Measurements from ENCODE around the gene RASSF6.

Gene RASSF6

DNA sequence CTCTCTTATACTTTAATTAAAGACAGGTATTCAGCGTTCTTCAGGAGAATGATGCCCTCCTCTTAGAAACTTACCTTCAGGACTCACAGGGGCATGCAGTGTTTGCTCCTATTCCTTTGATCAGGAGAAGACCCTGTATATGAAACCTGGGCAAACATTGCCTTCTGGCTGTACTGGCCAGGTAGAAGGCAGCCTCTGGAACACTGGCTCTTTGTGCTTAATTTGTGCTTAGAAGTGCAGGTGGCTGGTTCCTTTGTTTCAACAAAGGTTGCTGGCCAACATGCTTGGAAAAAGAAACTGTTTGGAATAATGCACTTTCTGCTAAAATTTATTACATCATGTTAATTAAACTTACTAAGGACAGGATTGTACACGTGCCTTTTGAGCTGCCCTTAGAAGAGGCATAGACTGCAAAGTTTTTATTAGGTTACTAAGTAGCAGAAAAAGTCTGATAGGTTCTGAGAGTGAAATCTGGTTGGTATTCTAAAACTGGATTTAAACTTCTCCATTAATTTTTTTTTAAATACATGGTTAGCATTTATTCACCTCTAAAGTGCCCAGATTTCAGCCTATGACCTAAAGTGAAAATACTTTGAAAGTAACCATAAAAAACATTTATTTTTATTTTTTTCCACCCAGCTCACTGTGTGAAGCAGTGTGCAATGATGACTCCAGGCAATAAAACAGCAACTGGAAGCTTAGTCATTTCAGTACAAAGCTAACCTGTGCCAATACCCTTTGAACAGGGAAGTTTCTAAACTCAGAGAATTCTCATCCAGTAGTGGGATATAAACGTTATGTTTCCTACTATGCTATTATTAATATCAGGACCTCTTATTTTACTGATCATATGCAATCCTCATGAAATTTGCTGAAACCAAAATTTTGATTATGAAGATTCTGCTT, 11.3 kb downstream of the RASSF6 start:
- DNase-seq (ENCODE audit: extremely low spot score), result no peak
- CTCF ChIA-PET, result no interaction called here
- POLR2A ChIA-PET, result no interaction called here
- TF ChIP-seq FOXM1 (IDR thresholded peaks at IDR 0.05; ENCODE audit: borderline replicate concordance) (no peak), FOXA1 (IDR thresholded peaks at IDR 0.05) (no peak)
- TF ChIP-seq, protein P1, sequence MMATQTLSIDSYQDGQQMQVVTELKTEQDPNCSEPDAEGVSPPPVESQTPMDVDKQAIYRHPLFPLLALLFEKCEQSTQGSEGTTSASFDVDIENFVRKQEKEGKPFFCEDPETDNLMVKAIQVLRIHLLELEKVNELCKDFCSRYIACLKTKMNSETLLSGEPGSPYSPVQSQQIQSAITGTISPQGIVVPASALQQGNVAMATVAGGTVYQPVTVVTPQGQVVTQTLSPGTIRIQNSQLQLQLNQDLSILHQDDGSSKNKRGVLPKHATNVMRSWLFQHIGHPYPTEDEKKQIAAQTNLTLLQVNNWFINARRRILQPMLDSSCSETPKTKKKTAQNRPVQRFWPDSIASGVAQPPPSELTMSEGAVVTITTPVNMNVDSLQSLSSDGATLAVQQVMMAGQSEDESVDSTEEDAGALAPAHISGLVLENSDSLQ (IDR thresholded peaks at IDR 0.05), result no peak

DNA sequence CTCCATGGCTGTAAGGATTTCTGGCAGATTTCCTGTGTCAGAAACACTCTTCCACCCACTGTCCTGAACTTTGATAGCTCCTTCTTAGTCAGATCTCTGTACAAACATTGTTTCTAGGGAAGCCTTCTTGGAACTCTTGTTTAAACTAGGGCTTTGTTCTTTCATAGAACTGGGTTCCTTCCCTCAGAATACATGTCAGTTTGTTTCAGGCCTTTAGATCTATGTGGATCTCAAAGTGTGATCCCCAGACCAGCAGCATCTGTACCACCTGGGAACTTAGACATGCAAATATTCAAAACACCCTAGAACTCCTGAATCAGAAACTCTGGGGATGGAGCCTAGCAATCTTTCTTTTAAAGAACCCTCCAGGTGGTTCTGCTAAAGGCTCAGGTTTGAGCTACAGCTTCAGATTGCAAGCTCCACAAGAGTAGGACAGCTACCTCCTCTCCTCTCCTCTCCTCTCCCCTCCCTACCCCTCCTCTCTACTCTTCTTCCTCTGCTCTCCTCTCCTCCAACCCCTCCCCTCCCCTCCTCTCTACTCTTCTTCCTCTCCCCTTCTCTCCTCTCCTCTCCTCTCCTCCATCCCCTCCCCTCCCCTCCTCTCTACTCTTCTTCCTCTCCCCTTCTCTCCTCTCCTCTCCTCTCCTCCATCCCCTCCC, 12.7 kb downstream of the RASSF6 start:
- no peak for DNase-seq (ENCODE audit: extremely low spot score)
- TF ChIP-seq TARDBP (IDR thresholded peaks at IDR 0.05), result no peak
- no peak for TF ChIP-seq NFRKB (IDR thresholded peaks at IDR 0.05)
- TF ChIP-seq FOXA1 (IDR thresholded peaks at IDR 0.05), result no peak
- TF ChIP-seq BHLHE40 (IDR thresholded peaks at IDR 0.05; ENCODE audit: borderline replicate concordance), result no peak
- TF ChIP-seq SUZ12 (IDR thresholded peaks at IDR 0.05), result no peak
- TF ChIP-seq, protein P1 (IDR thresholded peaks at IDR 0.05), result no peak
- no peak for TF ChIP-seq SP1 (IDR thresholded peaks at IDR 0.05)
- TF ChIP-seq LEF1 (IDR thresholded peaks at IDR 0.05; ENCODE audit: borderline replicate concordance), result no peak
- no peak for TF ChIP-seq FOXK2 (IDR thresholded peaks at IDR 0.05)
- no peak for TF ChIP-seq FOXM1 (IDR thresholded peaks at IDR 0.05; ENCODE audit: borderline replicate concordance)
- no peak for TF ChIP-seq CTBP1 (IDR thresholded peaks at IDR 0.05; ENCODE audit: borderline replicate concordance)
- no peak for TF ChIP-seq L3MBTL2 (conservative IDR thresholded peaks at IDR 0.05)
- TF ChIP-seq ELF4 (IDR thresholded peaks at IDR 0.05), result no peak
- TF ChIP-seq ARNT (IDR thresholded peaks at IDR 0.05), result no peak
- TF ChIP-seq HDGF (IDR thresholded peaks at IDR 0.05; ENCODE audit: borderline replicate concordance), result no peak
- TF ChIP-seq ZNF384 (IDR thresholded peaks at IDR 0.05), result no peak
- ChIA-PET CTCF (no interaction called here), POLR2A (no interaction called here)

DNA sequence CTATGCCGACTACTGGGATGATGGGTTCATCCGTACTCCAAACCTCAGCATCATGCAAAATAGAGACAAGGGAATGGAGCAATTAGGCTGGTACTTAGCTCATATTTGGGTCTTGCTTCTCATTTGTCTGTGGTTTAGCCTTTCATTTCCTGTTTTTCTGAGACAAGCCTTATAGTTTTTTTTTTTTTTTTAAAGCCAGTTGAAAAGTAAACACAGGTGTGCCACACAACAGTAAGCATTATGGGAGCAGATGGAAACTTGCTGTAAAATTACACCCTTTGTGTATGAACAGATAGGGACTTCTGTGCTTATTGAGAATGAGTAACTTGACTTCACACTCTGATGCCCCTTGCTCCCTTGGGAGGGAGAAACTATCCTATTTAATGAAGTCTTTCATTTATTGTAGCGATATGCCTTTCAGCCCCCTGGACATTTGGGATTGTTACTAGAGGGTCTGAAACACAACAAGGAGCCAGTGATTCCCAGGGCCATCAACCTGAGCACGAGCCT, 13.7 kb downstream of the RASSF6 start:
- DNase-seq (ENCODE audit: extremely low spot score), result no peak
- ChIA-PET CTCF (no interaction called here), POLR2A (no interaction called here)
- TF ChIP-seq BHLHE40 (IDR thresholded peaks at IDR 0.05; ENCODE audit: borderline replicate concordance) (no peak), CTBP1 (IDR thresholded peaks at IDR 0.05; ENCODE audit: borderline replicate concordance) (no peak), TARDBP (IDR thresholded peaks at IDR 0.05) (no peak), ZNF384 (IDR thresholded peaks at IDR 0.05) (no peak), HDGF (IDR thresholded peaks at IDR 0.05; ENCODE audit: borderline replicate concordance) (no peak), FOXM1 (IDR thresholded peaks at IDR 0.05; ENCODE audit: borderline replicate concordance) (no peak), SUZ12 (IDR thresholded peaks at IDR 0.05) (no peak), NFRKB (IDR thresholded peaks at IDR 0.05) (no peak), FOXK2 (IDR thresholded peaks at IDR 0.05) (no peak), ELF4 (IDR thresholded peaks at IDR 0.05) (no peak), LEF1 (IDR thresholded peaks at IDR 0.05; ENCODE audit: borderline replicate concordance) (no peak), SP1 (IDR thresholded peaks at IDR 0.05) (no peak), ARNT (IDR thresholded peaks at IDR 0.05) (no peak), L3MBTL2 (conservative IDR thresholded peaks at IDR 0.05) (no peak)
- TF ChIP-seq, protein P1 (IDR thresholded peaks at IDR 0.05), result no peak

DNA sequence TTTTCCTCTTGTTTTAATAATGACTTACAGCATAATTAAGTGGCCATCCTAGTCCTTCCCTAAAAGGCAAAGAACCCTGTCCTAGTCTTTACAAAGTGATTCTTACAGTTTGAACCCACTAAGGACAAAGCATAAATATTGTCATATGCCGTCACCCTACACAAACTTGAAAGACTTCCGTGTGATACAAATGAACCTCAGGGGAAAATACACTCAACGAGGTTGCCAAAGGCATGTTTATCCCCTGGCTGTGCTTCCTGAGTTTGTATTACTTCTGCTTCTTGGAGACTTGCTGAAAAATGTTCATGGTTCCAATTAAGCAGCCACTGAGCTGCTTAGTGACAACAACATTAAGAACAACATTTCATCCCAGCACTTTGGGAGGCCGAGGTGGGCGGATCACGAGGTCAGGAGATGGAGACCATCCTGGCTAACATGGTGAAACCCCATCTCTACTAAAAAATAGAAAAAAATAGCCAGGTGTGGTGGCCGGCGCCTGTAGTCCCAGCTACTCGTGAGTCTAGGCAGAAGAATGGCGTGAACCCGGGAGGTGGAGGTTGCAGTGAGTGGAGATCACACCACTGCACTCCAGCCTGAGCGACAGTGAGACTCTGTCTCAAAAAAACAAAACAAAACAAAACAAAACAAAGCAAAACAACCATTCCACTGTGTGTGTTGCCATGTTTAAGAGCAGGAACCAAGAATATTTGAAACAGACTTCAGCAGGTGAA, 16.2 kb downstream of the RASSF6 start:
- POLR2A ChIA-PET, result no interaction called here
- no peak for DNase-seq (ENCODE audit: extremely low spot score)
- TF ChIP-seq NFRKB (IDR thresholded peaks at IDR 0.05) (no peak), L3MBTL2 (conservative IDR thresholded peaks at IDR 0.05) (no peak), BHLHE40 (IDR thresholded peaks at IDR 0.05; ENCODE audit: borderline replicate concordance) (no peak), CTBP1 (IDR thresholded peaks at IDR 0.05; ENCODE audit: borderline replicate concordance) (no peak), ARNT (IDR thresholded peaks at IDR 0.05) (no peak)
- CTCF ChIA-PET, result interaction anchor here (0.7 kb wide), 1 partner anchor 72 kb away, joined by 3 read pairs; no protein-coding TSS in a partner anchor

DNA sequence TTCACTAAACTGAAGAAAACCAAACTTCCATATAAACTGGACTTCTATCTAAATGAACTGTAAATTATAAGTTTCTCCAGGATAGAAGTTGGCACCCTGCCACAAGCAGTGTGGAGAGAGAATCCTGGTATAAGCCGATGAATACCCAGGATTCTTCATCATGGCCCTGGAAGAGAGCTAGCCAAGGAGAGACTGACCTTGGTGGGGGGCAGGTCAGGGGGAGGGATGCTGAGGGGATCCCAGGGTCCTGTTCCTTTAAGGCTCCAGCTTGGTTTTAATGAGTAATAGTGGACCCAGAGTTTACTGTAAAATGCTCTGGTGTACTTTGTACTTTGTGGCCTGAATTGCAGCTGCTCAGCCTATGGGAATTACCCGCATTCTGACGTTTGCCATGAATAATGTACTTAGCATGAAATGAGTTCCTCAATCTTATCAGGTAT, 16.9 kb downstream of the RASSF6 start:
- ChIA-PET CTCF (no interaction called here), POLR2A (no interaction called here)
- DNase-seq (ENCODE audit: extremely low spot score), result no peak
- TF ChIP-seq CTBP1 (IDR thresholded peaks at IDR 0.05; ENCODE audit: borderline replicate concordance) (no peak), ZNF384 (IDR thresholded peaks at IDR 0.05) (no peak), ARNT (IDR thresholded peaks at IDR 0.05) (no peak), SUZ12 (IDR thresholded peaks at IDR 0.05) (no peak), FOXM1 (IDR thresholded peaks at IDR 0.05; ENCODE audit: borderline replicate concordance) (no peak), TARDBP (IDR thresholded peaks at IDR 0.05) (no peak), NFRKB (IDR thresholded peaks at IDR 0.05) (no peak), BHLHE40 (IDR thresholded peaks at IDR 0.05; ENCODE audit: borderline replicate concordance) (no peak), FOXK2 (IDR thresholded peaks at IDR 0.05) (no peak), L3MBTL2 (conservative IDR thresholded peaks at IDR 0.05) (no peak), SP1 (IDR thresholded peaks at IDR 0.05) (no peak), HDGF (IDR thresholded peaks at IDR 0.05; ENCODE audit: borderline replicate concordance) (no peak), LEF1 (IDR thresholded peaks at IDR 0.05; ENCODE audit: borderline replicate concordance) (no peak), FOXA1 (IDR thresholded peaks at IDR 0.05) (no peak), ELF4 (IDR thresholded peaks at IDR 0.05) (no peak)
- TF ChIP-seq, protein P1 (IDR thresholded peaks at IDR 0.05), result no peak
